ENCODE measurements around the gene AAGAB. TPM values are rescaled to one million over a fixed set of nuclear protein-coding genes. Genes with fewer than 3 reads are reported as not detected.
"Not testable (repeated sequence)": the region's sequence is repeated elsewhere in the genome, so short reads cannot be mapped to it uniquely, and the experiment has no call there.

The AAGAB gene
- total RNA-seq, 1 donor from 2014 or later = 27.8 TPM

DNA sequence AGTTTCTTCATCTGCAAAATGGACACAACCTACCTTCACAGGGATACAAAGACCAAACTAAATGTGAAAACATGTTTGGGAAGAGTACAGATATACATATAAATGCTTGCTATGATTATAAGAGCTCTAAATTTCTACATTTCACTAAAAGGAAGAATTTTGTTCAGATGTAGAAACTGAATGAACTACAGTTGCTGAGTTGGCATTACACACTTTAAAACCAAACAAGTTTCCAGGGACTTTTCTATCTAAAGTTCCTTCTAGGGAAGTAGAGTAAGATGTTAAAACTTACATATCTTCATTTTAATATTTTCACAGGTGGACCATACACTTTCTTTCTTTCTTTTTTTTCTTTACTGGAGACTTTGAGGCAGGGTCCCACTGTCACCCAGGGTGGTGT, 4.6 kb downstream of the AAGAB start:
- Histone ChIP-seq H3K36me3 (no peaks in the 10 kb centered on the region), H3K27ac (no peak overlapping the region), H3K27me3 (no peaks in the 10 kb centered on the region), H3K9me3 (peaks cover 0 to 4% of the 10 kb centered on the region in 2 donors), H3K4me1 (peaks cover 5 to 6% of the 10 kb centered on the region in 2 donors), H3K4me3 (no peak overlapping the region)
- TF ChIP-seq, protein P1, sequence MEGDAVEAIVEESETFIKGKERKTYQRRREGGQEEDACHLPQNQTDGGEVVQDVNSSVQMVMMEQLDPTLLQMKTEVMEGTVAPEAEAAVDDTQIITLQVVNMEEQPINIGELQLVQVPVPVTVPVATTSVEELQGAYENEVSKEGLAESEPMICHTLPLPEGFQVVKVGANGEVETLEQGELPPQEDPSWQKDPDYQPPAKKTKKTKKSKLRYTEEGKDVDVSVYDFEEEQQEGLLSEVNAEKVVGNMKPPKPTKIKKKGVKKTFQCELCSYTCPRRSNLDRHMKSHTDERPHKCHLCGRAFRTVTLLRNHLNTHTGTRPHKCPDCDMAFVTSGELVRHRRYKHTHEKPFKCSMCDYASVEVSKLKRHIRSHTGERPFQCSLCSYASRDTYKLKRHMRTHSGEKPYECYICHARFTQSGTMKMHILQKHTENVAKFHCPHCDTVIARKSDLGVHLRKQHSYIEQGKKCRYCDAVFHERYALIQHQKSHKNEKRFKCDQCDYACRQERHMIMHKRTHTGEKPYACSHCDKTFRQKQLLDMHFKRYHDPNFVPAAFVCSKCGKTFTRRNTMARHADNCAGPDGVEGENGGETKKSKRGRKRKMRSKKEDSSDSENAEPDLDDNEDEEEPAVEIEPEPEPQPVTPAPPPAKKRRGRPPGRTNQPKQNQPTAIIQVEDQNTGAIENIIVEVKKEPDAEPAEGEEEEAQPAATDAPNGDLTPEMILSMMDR (IDR thresholded peaks at IDR 0.05) = no peak
- intact Hi-C loops (cut with DNase I) = no loop called here
- DNase-seq (ENCODE audit: low spot score in 2 of 2) = no peak

DNA sequence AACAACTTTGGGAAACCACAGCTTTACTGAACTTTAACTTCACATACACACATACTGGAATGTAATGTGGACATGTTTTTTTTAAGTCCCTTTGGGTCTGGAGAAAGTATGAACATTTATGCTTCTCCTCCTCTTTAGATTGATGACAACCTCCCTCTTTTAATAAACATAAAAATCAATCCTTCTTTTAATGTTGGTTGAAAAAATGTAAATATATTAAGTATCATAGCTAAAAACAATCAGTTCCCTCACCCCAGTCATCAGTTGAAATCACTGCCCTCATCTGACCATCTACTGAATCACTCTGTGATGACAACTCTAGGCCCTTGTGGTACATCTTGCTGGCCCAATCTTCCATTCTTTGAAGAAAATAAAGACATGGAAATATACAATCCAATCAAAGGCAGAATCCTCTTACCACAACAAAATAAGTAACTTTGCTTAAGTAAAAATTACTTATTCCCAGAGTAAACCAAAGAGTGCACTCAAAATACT, 6.4 kb downstream of the AAGAB start:
- TF ChIP-seq, protein P1 (IDR thresholded peaks at IDR 0.05) = no peak
- Histone ChIP-seq H3K36me3 (no peaks in the 10 kb centered on the region), H3K9me3 (peaks cover 0 to 4% of the 10 kb centered on the region in 2 donors), H3K27me3 (no peaks in the 10 kb centered on the region), H3K4me3 (no peak overlapping the region), H3K27ac (no peak overlapping the region), H3K4me1 (peaks cover under 1% of the 10 kb centered on the region in 2 donors)
- DNase-seq (ENCODE audit: low spot score in 2 of 2) = no peak
- intact Hi-C loops (cut with DNase I) = no loop called here

DNA sequence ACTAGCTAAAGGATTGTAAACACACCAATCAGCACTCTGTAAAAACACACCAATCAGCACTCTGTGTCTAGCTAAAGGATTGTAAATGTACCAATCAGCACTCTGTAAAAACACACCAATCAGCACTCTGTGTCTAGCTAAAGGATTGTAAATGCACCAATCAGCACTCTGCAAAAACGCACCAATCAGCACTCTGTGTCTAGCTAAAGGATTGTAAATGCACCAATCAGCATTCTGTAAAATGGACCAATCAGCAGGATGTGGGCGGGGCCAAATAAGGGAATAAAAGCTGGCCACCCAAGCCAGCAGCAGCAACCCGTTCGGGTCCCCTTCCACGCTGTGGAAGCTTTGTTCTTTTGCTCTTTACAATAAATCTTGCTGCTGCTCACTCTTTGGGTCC, 7.9 kb downstream of the AAGAB start:
- intact Hi-C loops (cut with DNase I); H3K4me1 ChIP-seq; DNase-seq (ENCODE audit: low spot score in 2 of 2); H3K9me3 ChIP-seq; H3K36me3 ChIP-seq; H3K27me3 ChIP-seq; H3K27ac ChIP-seq; H3K4me3 ChIP-seq: not testable (repeated sequence)

DNA sequence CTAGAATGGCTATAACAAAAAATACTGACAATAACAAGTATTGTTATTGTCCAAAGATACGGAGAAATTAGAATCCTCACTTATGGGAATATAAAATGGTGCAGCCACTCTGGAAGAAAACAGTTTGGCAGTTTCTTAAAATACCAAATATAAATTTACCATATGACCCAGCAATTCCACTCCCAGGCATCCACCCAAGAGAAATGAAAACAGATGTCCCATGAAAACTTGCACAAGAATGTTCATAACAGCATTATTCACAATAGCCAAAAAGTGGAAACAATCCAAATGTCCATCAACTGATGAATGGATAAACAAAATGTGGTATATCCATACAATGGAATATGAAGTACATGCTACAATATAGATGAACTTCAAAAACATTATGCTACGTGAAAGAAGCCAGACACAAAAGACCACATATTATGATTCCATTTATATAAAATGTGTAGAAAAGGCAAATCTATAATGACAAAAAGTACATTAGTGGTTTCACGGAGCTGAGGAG, 9.4 kb downstream of the AAGAB start:
- H3K4me1 ChIP-seq = no peaks in the 10 kb centered on the region
- intact Hi-C loops (cut with DNase I) = no loop called here
- H3K27ac ChIP-seq = no peak overlapping the region
- H3K9me3 ChIP-seq = peaks cover 0 to 4% of the 10 kb centered on the region in 2 donors
- DNase-seq (ENCODE audit: low spot score in 2 of 2) = no peak
- TF ChIP-seq, protein P1 (IDR thresholded peaks at IDR 0.05) = no peak
- H3K27me3 ChIP-seq = no peaks in the 10 kb centered on the region
- H3K4me3 ChIP-seq = no peak overlapping the region
- no peaks in the 10 kb centered on the region for H3K36me3 ChIP-seq

DNA sequence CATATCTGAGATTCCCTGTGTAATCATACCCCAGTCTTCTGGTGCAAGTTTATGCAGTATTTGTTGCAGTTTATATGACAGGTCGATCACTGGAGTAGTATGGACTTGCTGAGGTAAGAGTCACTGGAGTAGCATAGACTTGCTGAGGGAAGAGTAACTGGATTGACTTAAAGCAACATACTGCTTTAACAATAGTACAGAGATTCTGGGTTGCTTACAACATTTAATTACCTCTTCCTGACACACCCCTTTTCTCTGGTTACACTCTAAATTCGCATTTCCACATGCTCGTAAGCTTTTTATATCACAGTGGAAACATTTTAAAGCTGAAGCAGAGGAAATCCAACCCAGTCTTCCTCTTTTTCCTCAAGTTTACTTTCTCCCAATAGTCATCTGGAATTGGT, 11.8 kb downstream of the AAGAB start:
- intact Hi-C loops (cut with DNase I) = no loop called here
- Histone ChIP-seq H3K9me3 (peaks cover 0 to 4% of the 10 kb centered on the region in 2 donors), H3K4me1 (no peaks in the 10 kb centered on the region), H3K27me3 (no peaks in the 10 kb centered on the region), H3K4me3 (no peak overlapping the region), H3K27ac (no peak overlapping the region), H3K36me3 (no peaks in the 10 kb centered on the region)
- no peak for DNase-seq (ENCODE audit: low spot score in 2 of 2)
- TF ChIP-seq, protein P1 (IDR thresholded peaks at IDR 0.05) = no peak

DNA sequence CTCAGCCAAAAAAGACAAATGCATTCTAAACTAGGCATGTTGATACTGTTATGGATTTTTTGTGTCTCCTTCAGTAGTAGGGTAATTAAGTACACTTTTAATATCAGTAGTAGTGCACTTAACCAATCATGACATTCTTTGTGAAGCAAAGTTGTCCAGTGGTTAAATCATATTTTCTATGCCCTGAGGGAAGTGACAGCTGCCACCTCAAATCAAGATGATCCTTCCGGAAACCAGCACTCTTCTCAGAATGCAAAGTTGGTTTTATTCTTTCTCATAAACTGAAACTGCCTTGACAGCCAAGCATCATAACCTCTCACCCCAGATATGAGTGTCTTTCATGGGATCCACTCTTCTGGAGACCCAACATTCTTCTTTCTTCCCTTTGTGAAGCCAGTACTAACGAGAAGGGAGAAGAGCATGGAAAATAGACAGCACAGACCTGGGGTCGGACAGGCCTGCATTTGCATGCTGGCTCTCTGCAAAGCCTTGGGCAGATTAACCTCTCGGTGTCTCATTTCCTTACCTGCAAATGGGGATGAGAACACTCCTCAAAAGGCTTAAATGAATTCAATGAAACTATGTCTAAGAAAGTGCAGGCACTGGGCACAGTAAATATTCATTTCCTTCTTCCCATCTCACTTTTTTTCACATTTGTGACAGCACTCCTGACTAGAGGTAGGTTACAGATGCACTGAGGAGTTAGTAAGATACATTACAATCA, 13.2 kb downstream of the AAGAB start:
- Histone ChIP-seq H3K4me1 (no peaks in the 10 kb centered on the region), H3K27me3 (no peaks in the 10 kb centered on the region), H3K9me3 (no peaks in the 10 kb centered on the region), H3K4me3 (no peak overlapping the region), H3K36me3 (no peaks in the 10 kb centered on the region), H3K27ac (no peak overlapping the region)
- intact Hi-C loops (cut with DNase I) = no loop called here
- TF ChIP-seq, protein P1 (IDR thresholded peaks at IDR 0.05) = no peak
- DNase-seq (ENCODE audit: low spot score in 2 of 2) = no peak

All from ascending aorta (tissue), 2 donors.